ENCODE data around the gene ARF3.

Gene ARF3

GRCh38 chr12:48929551-48929950 is 27.7 kb downstream of the ARF3 start:
- DNase-seq (ENCODE audit: extremely low spot score): no peak
- POLR2A ChIA-PET: interaction anchor here (1.7 kb wide), 1 partner anchor 28 kb away, joined by 4 read pairs; the partner anchor contains the start of gene ARF3
- TF ChIP-seq BHLHE40 (IDR thresholded peaks at IDR 0.05; ENCODE audit: borderline replicate concordance) (no peak), SUZ12 (IDR thresholded peaks at IDR 0.05) (no peak), ELF4 (IDR thresholded peaks at IDR 0.05) (no peak), ZNF384 (IDR thresholded peaks at IDR 0.05) (no peak), TARDBP (IDR thresholded peaks at IDR 0.05) (no peak), FOXA1 (IDR thresholded peaks at IDR 0.05) (no peak), LEF1 (IDR thresholded peaks at IDR 0.05; ENCODE audit: borderline replicate concordance) (no peak), L3MBTL2 (conservative IDR thresholded peaks at IDR 0.05) (no peak), HDGF (IDR thresholded peaks at IDR 0.05; ENCODE audit: borderline replicate concordance) (no peak)
- TF ChIP-seq, protein P1, sequence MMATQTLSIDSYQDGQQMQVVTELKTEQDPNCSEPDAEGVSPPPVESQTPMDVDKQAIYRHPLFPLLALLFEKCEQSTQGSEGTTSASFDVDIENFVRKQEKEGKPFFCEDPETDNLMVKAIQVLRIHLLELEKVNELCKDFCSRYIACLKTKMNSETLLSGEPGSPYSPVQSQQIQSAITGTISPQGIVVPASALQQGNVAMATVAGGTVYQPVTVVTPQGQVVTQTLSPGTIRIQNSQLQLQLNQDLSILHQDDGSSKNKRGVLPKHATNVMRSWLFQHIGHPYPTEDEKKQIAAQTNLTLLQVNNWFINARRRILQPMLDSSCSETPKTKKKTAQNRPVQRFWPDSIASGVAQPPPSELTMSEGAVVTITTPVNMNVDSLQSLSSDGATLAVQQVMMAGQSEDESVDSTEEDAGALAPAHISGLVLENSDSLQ (IDR thresholded peaks at IDR 0.05): no peak
- CTCF ChIA-PET: interaction anchor here (0.5 to 1.7 kb wide), 2 partner anchors 77 to 475 kb away, joined by 4 to 5 read pairs; no protein-coding TSS in a partner anchor

DNA sequence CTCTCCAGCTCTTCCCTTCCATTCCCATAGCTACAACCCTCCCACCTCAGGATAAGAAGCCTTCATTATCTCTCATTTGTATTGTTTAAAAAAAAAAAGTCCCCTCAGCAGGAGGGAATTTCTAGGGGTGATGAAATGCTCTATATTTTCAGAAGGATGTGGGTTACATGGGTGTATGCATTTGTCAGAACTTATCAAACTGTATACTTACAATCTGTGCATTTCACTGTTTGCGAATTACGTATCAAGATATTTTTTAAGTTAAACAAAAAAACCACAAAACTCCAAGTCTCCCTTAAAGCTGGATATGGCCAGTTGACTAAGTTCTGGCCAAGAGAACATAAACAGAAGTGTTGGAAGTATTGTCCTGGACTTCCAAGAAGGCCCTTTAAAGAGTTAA is 30.0 kb downstream of the ARF3 start:
- no peak for DNase-seq (ENCODE audit: extremely low spot score)
- ChIA-PET CTCF (interaction anchor here (0.9 kb wide), 1 partner anchor 9 kb away, joined by 4 read pairs; no protein-coding TSS in a partner anchor), POLR2A (no interaction called here)
- TF ChIP-seq ARNT (IDR thresholded peaks at IDR 0.05): no peak
- no peak for TF ChIP-seq FOXA1 (IDR thresholded peaks at IDR 0.05)
- no peak for TF ChIP-seq FOXM1 (IDR thresholded peaks at IDR 0.05; ENCODE audit: borderline replicate concordance)
- no peak for TF ChIP-seq LEF1 (IDR thresholded peaks at IDR 0.05; ENCODE audit: borderline replicate concordance)
- no peak for TF ChIP-seq ZNF384 (IDR thresholded peaks at IDR 0.05)
- TF ChIP-seq HDGF (IDR thresholded peaks at IDR 0.05; ENCODE audit: borderline replicate concordance): no peak
- no peak for TF ChIP-seq FOXK2 (IDR thresholded peaks at IDR 0.05)
- no peak for TF ChIP-seq BHLHE40 (IDR thresholded peaks at IDR 0.05; ENCODE audit: borderline replicate concordance)

DNA sequence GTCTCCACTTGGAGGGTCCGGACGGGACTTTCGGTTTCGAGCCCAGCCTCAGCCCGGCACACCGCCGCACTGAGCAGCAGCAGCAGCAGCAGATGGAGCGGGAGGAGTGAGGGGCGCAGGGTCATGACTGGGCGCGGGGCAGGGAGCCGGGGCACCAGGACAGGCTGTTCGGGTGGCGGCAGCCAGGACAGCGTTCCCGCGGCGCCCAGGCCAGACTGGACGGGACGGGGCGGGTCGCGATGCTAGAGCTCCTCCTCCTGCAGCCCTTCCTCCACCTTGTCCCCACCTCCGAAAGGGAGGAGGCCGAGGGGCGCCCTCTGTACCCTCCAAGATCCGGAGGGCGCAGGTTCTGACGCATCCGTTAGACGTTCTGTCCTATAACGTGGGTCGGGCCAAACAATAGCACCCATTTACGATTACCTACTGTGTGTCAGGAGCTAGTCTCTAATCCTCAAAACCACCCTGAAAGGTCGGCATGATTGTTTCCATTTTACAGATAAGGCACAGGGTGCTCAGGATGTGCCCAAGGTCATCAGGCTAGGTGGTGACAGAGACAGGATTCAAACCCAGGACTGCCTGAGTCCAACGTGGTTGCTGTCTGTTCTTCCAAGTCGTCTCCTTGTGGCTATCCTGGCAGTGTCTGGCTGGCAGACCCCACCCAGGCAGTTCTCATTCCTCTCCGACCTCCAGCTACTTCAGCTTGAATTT is 31.8 kb downstream of the ARF3 start, which contains the start of gene FKBP11:
Gene FKBP11, minus strand, starts transcription at position 189 of the 708 bp plus-strand sequence. Its CDS starts 64 bp downstream, at position 125.
- no peak for DNase-seq (ENCODE audit: extremely low spot score)
- POLR2A ChIA-PET: no interaction called here
- CTCF ChIA-PET: interaction anchor here (0.8 to 1.3 kb wide), 2 partner anchors 11 to 52 kb away, joined by 3 read pairs; no protein-coding TSS in a partner anchor
- TF ChIP-seq SUZ12 (IDR thresholded peaks at IDR 0.05) (no peak), FOXM1 (IDR thresholded peaks at IDR 0.05; ENCODE audit: borderline replicate concordance) (no peak), SP1 (IDR thresholded peaks at IDR 0.05) (no peak), TARDBP (IDR thresholded peaks at IDR 0.05) (no peak), HDGF (IDR thresholded peaks at IDR 0.05; ENCODE audit: borderline replicate concordance) (no peak), ARNT (IDR thresholded peaks at IDR 0.05) (no peak), CTBP1 (IDR thresholded peaks at IDR 0.05; ENCODE audit: borderline replicate concordance) (no peak), L3MBTL2 (conservative IDR thresholded peaks at IDR 0.05) (no peak), ZNF384 (IDR thresholded peaks at IDR 0.05) (no peak), NFRKB (IDR thresholded peaks at IDR 0.05) (no peak), FOXK2 (IDR thresholded peaks at IDR 0.05) (no peak), LEF1 (IDR thresholded peaks at IDR 0.05; ENCODE audit: borderline replicate concordance) (no peak), BHLHE40 (IDR thresholded peaks at IDR 0.05; ENCODE audit: borderline replicate concordance) (no peak)
- TF ChIP-seq, protein P1 (IDR thresholded peaks at IDR 0.05): no peak

GRCh38 chr12:48924617-48925303 is 32.5 kb downstream of the ARF3 start:
- ChIA-PET POLR2A (no interaction called here), CTCF (interaction anchor here (0.8 to 1.3 kb wide), 2 partner anchors 11 to 53 kb away, joined by 3 read pairs; no protein-coding TSS in a partner anchor)
- no peak for DNase-seq (ENCODE audit: extremely low spot score)
- TF ChIP-seq ZNF384 (IDR thresholded peaks at IDR 0.05) (no peak), NFRKB (IDR thresholded peaks at IDR 0.05) (no peak), FOXK2 (IDR thresholded peaks at IDR 0.05) (no peak), ELF4 (IDR thresholded peaks at IDR 0.05) (no peak), SUZ12 (IDR thresholded peaks at IDR 0.05) (no peak), FOXA1 (IDR thresholded peaks at IDR 0.05) (no peak), TARDBP (IDR thresholded peaks at IDR 0.05) (no peak), SP1 (IDR thresholded peaks at IDR 0.05) (no peak), ARNT (IDR thresholded peaks at IDR 0.05) (no peak), BHLHE40 (IDR thresholded peaks at IDR 0.05; ENCODE audit: borderline replicate concordance) (no peak), LEF1 (IDR thresholded peaks at IDR 0.05; ENCODE audit: borderline replicate concordance) (no peak), HDGF (IDR thresholded peaks at IDR 0.05; ENCODE audit: borderline replicate concordance) (no peak), FOXM1 (IDR thresholded peaks at IDR 0.05; ENCODE audit: borderline replicate concordance) (no peak), L3MBTL2 (conservative IDR thresholded peaks at IDR 0.05) (no peak)
- TF ChIP-seq, protein P1 (IDR thresholded peaks at IDR 0.05): no peak

DNA sequence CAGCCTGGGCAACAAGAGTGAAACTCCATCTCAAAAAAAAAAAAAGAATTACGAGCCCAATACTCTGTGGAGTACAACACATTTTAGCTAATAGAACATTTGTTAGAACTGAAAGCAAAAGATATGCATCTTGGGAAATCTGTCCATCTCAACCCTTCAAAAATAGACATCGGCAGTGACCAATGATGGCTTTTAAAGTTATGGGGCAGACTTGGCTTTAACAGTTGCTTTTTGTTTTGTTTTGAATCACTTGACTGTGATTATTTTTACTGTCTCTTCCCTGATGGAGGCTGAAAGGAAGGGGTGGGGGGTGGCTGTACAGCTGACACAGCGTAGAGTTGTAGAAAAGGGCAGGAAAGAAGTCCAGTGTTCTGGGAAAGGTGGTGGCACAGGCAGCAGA is 34.2 kb downstream of the ARF3 start:
- CTCF ChIA-PET: interaction anchor here (0.5 to 1.5 kb wide), 3 partner anchors 19 to 161 kb away, joined by 3 to 6 read pairs (median 3); no protein-coding TSS in a partner anchor
- POLR2A ChIA-PET: interaction anchor here (1.2 kb wide), 1 partner anchor 107 kb away, joined by 3 read pairs; no protein-coding TSS in a partner anchor

More for the DNA sequence above, 34.2 kb downstream of the ARF3 start:
- DNase-seq (ENCODE audit: extremely low spot score): no peak
- no peak for TF ChIP-seq ZNF384 (IDR thresholded peaks at IDR 0.05)
- no peak for TF ChIP-seq NFRKB (IDR thresholded peaks at IDR 0.05)
- TF ChIP-seq SP1 (IDR thresholded peaks at IDR 0.05): no peak
- TF ChIP-seq SUZ12 (IDR thresholded peaks at IDR 0.05): no peak
- TF ChIP-seq FOXM1 (IDR thresholded peaks at IDR 0.05; ENCODE audit: borderline replicate concordance): no peak
- TF ChIP-seq FOXK2 (IDR thresholded peaks at IDR 0.05): no peak
- no peak for TF ChIP-seq ARNT (IDR thresholded peaks at IDR 0.05)
- no peak for TF ChIP-seq BHLHE40 (IDR thresholded peaks at IDR 0.05; ENCODE audit: borderline replicate concordance)
- no peak for TF ChIP-seq TARDBP (IDR thresholded peaks at IDR 0.05)
- TF ChIP-seq FOXA1 (IDR thresholded peaks at IDR 0.05): no peak
- TF ChIP-seq, protein P1 (IDR thresholded peaks at IDR 0.05): no peak
- TF ChIP-seq ELF4 (IDR thresholded peaks at IDR 0.05): no peak
- TF ChIP-seq HDGF (IDR thresholded peaks at IDR 0.05; ENCODE audit: borderline replicate concordance): no peak
- no peak for TF ChIP-seq L3MBTL2 (conservative IDR thresholded peaks at IDR 0.05)
- no peak for TF ChIP-seq CTBP1 (IDR thresholded peaks at IDR 0.05; ENCODE audit: borderline replicate concordance)
- no peak for TF ChIP-seq LEF1 (IDR thresholded peaks at IDR 0.05; ENCODE audit: borderline replicate concordance)

Measured in HEK293T (cell line).